ENCODE results near the gene ZBTB20.
"Not testable (repeated sequence)": the region's sequence is repeated elsewhere in the genome, so short reads cannot be mapped to it uniquely, and the experiment has no call there.

The ZBTB20 gene

DNA sequence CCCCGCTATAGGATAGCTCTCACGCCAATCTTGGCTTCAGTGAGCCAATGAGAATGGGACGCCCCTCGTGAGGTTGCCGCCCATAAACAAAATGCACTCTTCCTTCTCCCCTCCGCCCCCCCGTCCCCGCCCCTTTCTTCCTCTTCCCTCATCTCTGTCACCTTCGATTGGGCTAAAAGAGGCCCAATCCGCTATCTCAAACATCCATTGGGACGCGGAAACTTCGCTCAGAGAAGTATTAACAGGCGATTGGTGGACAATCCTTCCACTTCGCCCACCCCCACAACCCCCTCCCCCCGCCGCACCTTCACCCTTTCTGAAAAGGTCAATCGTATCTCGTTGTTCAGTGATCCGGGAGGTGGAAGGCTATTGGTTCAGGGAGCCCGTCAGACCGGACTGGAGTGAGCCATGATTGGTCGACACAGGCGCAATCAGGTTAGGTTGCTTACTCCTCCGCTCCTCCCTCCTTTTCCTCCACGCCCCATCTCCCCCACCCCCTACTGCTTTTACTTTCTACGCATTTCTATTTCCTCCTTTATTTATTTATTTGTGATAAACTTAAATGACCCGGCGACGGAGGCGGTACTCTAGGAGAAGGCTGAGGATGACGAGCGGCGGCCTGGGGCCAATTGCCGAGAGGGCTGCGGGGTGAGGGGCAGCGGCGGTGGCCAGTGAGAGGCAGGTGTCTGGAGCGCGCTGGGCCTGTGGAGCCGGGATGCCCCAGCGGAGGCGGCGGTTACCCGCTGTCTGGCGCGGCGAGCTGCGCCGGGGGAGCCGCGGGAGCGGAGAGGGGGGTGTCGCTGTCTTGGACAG is 447 bp upstream of the ZBTB20 start:
- peak; percentile 100 for DNase-seq (ENCODE audit: low spot score)

DNA sequence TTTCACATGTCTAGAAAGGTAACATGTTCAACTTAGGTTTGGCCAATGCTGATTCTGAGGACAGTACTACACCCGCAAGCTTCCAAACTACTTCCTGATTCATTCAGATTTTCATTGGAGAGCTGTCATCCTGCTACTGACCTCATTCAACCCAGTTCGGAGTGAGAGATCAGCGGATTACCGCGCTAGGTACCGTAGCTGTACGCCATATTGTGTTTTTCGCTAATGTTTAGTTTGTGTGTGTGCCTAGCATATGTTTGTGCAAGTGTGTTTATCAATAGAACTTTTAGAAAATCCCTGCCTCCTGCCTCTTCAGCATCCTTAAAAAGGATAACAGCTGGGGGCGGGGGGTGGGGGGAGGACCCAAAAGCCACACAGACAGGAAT is 1.1 kb downstream of the ZBTB20 start:
- DNase-seq (ENCODE audit: low spot score), result peak; percentile 65

- no peak for DNase-seq (ENCODE audit: low spot score)
These were observed 5.9 kb downstream of the ZBTB20 start for GRCh38 chr3:115141033-115141757.

GRCh38 chr3:115139072-115139471 is 8.0 kb downstream of the ZBTB20 start:
- DNase-seq (ENCODE audit: low spot score), result no peak

- no peak for DNase-seq (ENCODE audit: low spot score)
These were observed 12.3 kb downstream of the ZBTB20 start for GRCh38 chr3:115134648-115135347.

DNA sequence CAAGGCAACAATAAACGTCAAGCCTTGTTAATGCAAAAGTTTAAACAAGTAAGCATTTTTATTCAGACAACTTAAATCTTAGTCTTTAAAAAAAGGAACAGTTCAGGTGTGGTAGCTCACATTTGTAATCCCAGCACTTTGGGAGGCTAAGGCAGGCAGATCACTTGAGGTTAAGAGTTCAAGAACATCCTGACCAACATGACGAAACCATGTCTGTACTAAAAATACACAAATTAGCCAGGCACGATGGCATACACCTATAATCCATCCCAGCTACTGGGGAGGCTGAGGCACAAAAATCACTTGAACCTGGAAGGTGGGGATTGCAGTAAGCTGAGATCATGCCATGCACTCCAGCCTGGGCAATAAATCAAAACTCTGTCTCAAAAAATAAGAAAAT is 19.9 kb downstream of the ZBTB20 start:
- DNase-seq (ENCODE audit: low spot score), result no peak

DNA sequence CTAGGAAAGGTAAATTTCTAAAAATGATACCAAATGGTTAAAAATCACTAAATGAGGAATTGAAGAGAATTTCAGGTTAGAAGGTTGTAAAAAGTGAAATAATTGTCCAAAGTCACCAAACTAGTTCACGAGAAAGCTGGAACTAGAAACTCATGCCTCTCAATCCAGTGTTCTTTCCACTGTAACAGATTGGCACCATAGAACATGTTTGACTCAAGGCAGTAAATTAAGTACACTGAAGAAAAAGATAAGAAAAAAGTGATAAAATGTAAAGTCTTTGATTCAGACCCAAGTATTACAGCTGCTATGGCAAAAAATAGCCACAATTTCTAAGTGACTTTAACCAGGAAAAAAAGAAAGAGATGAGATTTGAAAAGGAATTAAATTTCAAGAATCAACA is 26.5 kb downstream of the ZBTB20 start:
- no peak for DNase-seq (ENCODE audit: low spot score)

DNA sequence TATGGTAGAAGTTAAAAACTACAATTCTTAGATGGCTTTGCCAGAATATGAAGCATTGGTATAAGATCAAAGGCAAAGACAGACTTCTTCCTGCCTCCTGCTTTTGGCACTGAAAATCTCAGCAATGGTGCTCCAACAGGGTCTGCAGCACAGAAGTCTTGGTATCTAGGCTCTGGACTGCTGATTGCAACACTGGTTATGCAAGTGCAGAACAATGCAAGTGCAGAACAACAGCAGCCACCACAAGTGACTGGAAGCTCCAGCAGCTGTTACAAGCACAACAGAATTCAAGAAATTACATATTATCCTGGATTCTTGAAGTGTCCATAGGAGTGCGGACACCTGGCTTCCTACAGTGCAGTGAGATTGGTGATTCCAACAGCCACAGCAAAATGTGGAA is 33.7 kb downstream of the ZBTB20 start:
- DNase-seq (ENCODE audit: low spot score), result no peak

GRCh38 chr3:115111632-115112031 is 35.5 kb downstream of the ZBTB20 start:
- no peak for DNase-seq (ENCODE audit: low spot score)

GRCh38 chr3:115110830-115111229 is 36.3 kb downstream of the ZBTB20 start:
- no peak for DNase-seq (ENCODE audit: low spot score)

GRCh38 chr3:115110066-115110465 is 37.0 kb downstream of the ZBTB20 start:
- not testable (repeated sequence) for DNase-seq (ENCODE audit: low spot score)

GRCh38 chr3:115108614-115109013 is 38.5 kb downstream of the ZBTB20 start:
- no peak for DNase-seq (ENCODE audit: low spot score)

DNA sequence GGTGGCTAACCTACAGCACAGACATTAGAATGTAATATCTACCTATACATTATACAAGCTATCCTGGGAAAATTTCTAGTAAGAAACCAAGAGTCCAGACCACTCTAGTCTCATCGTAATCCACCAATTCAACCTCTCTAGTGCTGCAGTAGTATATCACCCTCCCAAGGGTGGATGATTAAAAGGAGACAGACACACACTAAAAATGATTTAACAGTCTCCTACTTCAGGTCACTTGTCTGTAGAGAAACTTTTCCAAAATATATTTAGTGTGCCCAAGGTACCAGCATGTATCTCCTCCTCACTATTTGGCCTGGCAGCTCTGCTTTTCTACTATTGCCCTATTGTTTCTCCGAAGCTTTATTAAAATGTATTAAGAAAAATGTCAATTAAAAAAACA is 45.0 kb downstream of the ZBTB20 start:
- no peak for DNase-seq (ENCODE audit: low spot score)

DNA sequence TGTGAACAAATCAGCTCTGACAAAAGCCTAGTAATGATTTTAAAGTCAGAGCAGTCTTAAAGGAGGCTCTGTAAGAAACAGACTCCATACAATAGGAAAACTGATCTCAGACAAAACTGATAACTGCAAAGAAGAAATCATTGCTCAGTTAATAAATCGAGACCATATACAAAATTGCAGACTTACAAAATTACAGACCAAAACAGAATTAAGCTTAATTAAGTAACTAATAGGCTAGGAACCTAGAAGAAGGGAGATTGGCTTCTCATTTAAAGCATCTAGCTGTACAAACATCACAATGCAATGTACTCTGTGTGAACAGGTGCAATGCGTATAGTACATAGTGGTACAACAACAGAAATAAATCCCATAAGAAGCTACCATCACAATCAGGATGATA is 46.3 kb downstream of the ZBTB20 start:
- DNase-seq (ENCODE audit: low spot score), result no peak

DNA sequence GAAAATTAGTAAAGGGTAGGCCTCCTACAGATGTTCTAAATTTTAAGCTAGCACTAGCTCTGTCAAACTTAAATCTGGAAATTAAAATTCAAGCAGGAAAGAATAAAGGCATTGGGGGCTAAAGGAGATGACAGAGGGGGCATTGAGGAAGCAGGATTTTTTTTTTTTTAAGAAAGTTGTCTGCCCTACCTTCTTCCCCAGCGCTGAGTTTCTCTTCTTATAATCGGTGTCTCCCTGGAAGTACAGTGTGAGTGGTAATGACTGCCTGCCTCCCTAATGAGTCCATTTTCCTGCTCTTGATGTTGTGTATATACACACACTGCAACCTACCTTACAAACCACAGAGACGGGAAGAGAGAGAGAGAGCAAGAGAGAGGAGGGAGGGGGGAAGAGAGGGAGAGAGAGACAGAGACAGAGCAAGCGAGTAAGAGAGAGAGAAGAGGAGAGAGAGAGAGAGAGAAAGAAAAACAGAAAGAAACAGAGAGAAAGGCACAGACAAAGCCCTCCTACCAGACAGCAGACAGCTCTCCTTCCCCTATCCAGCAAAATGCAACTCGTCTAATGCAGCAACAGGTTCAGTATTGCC is 47.0 kb downstream of the ZBTB20 start:
- DNase-seq (ENCODE audit: low spot score), result peak; percentile 71

- DNase-seq (ENCODE audit: low spot score), result no peak
These were observed 47.7 kb downstream of the ZBTB20 start for GRCh38 chr3:115099134-115099985.

- DNase-seq (ENCODE audit: low spot score), result no peak
These were observed 48.6 kb downstream of the ZBTB20 start for GRCh38 chr3:115098354-115099073.

DNA sequence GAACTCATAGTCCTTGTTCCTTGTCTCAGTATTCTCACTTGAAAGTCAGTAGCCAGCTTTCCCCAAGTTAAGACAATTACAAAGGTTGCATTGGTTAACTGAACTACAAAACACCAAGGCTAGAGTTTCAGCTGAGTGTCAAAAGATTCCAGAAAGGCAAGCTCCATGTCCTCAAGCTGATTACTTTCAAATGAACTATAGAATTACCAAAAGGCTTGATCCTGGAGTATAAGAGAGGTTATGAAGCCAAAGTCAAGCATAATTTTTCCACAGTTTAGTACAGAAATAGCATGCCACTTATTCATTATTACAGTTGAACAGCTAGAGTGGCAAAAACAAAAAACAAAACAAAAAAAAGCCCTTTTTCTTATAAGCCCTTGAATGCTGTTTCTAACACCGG is 51.9 kb downstream of the ZBTB20 start:
- no peak for DNase-seq (ENCODE audit: low spot score)

DNA sequence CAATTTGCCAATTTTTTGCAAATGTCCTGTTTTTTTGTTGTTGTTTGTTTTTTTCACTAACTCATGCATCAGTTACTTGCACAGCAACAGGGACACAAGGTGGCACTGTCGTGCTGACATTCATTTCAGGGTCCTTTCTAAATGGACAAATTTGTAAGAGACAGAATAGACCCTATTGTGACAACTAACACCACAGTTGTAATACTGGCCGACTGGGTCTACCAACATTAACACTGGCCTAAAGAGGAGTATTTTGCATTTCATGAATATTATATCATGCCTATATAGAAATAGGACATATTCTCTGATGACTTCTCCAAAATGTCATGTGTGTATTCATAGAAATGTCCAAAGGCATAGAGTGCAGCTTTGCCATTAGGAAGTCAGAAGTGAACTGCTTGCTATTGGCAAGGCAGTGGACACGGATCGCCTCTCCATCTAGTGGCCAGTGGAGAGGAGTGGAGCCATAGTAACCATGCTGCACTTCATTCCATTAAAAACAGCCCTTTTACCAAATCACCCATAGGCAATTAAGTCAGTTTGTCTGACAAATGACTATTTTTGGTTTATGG is 54.8 kb downstream of the ZBTB20 start:
- peak; percentile 61 for DNase-seq (ENCODE audit: low spot score)

GRCh38 chr3:115090712-115091111 is 56.4 kb downstream of the ZBTB20 start:
- DNase-seq (ENCODE audit: low spot score), result no peak

GRCh38 chr3:115089481-115089880 is 57.6 kb downstream of the ZBTB20 start:
- DNase-seq (ENCODE audit: low spot score), result no peak

All from CD4-positive, alpha-beta T cell treated with Interleukin-2 at 100 ng/mL for 4 hours (primary cell).